Measurements from ENCODE around the gene NPW. TPM values are rescaled to one million over a fixed set of nuclear protein-coding genes. Genes with fewer than 3 reads are reported as not detected.

The NPW gene
- total and polyA plus RNA-seq, 7 donors, result 0.14 to 0.66 (median 0.43) TPM; not detected in 4

DNA sequence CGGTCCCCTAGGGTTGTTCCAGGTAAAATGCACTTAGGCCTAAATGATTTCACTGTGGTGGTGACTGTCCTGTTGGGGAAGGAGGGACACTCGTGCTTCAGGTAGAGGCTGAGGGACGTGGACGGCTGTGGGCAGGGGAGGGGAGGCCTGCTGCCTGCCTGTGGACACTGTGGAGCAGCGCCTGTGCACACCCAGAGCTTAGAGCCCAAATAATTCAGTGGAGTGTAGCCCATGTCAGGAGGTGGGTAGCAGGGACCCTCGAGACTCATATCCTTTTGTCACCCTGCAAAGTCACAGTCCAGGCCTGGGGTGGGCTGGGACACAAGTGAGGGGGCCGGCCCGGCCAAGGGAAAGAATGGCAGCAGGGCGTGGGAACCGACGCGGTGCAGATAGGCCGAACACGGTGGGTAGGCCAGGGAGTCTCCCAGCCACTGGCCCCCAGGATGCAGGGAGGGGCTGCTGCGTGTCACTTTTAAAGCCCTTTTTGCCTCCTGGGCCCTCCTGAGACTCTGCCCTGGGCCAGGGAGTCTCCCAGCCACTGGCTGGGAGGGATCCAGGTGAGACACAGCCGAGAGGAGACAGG, 6.4 kb downstream of the NPW start:
- Histone ChIP-seq H3K9me3 (no peaks in the 10 kb centered on the region), H3K4me3 (peak overlapping the region; percentile 64), H3K27ac (peak overlapping the region; percentile 70), H3K36me3 (ENCODE audit: insufficient read depth in 1 of 2, low read depth in 1 of 2) (peaks cover 0 to 5% of the 10 kb centered on the region in 2 donors), H3K4me1 (peaks cover 24% of the 10 kb centered on the region), H3K27me3 (ENCODE audit: insufficient read depth in 3 of 3, low read length in 2 of 3) (peaks cover 0 to 8% (median 3%) of the 10 kb centered on the region in 3 donors)
- DNase-seq (no peak), ATAC-seq (no peak)
- WGBS, 3 donors, result 74 to 91% (median 76%) methylated on average over 16 of the region's 16 CpGs
- intact Hi-C loops (cut with DNase I), result no loop called here
- TF ChIP-seq, protein P1, sequence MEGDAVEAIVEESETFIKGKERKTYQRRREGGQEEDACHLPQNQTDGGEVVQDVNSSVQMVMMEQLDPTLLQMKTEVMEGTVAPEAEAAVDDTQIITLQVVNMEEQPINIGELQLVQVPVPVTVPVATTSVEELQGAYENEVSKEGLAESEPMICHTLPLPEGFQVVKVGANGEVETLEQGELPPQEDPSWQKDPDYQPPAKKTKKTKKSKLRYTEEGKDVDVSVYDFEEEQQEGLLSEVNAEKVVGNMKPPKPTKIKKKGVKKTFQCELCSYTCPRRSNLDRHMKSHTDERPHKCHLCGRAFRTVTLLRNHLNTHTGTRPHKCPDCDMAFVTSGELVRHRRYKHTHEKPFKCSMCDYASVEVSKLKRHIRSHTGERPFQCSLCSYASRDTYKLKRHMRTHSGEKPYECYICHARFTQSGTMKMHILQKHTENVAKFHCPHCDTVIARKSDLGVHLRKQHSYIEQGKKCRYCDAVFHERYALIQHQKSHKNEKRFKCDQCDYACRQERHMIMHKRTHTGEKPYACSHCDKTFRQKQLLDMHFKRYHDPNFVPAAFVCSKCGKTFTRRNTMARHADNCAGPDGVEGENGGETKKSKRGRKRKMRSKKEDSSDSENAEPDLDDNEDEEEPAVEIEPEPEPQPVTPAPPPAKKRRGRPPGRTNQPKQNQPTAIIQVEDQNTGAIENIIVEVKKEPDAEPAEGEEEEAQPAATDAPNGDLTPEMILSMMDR (IDR thresholded peaks at IDR 0.05), result no peak

DNA sequence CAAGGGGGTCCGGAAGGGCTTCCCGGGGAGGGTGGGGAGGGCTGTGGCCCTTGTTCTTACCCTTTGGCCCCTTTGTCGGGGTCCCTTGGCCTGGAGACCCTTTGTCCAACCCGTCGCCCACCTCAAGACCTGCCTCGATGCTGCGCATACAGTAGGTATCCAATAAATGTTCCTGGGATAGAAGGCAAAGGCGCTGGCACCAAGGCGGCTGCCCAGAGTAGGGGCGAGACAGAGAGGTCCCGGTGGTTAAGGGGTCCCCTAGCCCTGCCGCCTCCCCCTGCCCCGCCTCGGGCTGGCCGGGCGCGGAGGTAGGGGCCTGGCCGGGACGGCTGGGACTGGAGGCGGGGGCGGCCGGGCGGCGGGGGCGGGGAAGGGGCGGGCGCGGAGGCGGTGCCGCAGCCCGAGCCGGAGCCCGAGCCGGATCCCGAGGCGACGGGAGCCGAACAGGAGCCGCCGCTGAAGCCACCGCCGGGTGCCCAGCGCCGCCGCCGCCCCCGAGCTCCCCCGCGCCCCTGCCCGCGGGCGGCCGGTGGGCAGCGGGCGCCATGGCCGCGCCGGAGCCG, 7.0 kb downstream of the NPW start, which contains the start of gene NHERF2:
Gene NHERF2, plus strand, starts transcription at position 442 of the 563 bp plus-strand sequence. Its CDS starts 104 bp downstream, at position 546.
- no peaks in the 10 kb centered on the region for H3K9me3 ChIP-seq
- H3K36me3 ChIP-seq (ENCODE audit: insufficient read depth in 1 of 2, low read depth in 1 of 2), result peaks cover 0 to 5% of the 10 kb centered on the region in 2 donors
- H3K27me3 ChIP-seq (ENCODE audit: insufficient read depth in 3 of 3, low read length in 2 of 3), result peaks cover 0 to 3% (median 2%) of the 10 kb centered on the region in 3 donors
- intact Hi-C loops (cut with DNase I), result loop anchor here in 1 of 2 donors (1.0 kb wide), 1 partner anchor 46 kb away; no protein-coding TSS in a partner anchor
- TF ChIP-seq, protein P1 (IDR thresholded peaks at IDR 0.05), result no peak
- 7 to 29% (median 11%) methylated on average over 10 to 59 of the region's 59 CpGs for WGBS, 3 donors
- peaks cover 24% of the 10 kb centered on the region for H3K4me1 ChIP-seq
- ATAC-seq (peak; percentile 10 to 38 (median 26)), DNase-seq (peak in 1 of 2 donors; percentile 66)
- H3K4me3 ChIP-seq, result peak within 1 kb of the TSS; percentile 78
- peak within 1 kb of the TSS; percentile 70 for H3K27ac ChIP-seq

DNA sequence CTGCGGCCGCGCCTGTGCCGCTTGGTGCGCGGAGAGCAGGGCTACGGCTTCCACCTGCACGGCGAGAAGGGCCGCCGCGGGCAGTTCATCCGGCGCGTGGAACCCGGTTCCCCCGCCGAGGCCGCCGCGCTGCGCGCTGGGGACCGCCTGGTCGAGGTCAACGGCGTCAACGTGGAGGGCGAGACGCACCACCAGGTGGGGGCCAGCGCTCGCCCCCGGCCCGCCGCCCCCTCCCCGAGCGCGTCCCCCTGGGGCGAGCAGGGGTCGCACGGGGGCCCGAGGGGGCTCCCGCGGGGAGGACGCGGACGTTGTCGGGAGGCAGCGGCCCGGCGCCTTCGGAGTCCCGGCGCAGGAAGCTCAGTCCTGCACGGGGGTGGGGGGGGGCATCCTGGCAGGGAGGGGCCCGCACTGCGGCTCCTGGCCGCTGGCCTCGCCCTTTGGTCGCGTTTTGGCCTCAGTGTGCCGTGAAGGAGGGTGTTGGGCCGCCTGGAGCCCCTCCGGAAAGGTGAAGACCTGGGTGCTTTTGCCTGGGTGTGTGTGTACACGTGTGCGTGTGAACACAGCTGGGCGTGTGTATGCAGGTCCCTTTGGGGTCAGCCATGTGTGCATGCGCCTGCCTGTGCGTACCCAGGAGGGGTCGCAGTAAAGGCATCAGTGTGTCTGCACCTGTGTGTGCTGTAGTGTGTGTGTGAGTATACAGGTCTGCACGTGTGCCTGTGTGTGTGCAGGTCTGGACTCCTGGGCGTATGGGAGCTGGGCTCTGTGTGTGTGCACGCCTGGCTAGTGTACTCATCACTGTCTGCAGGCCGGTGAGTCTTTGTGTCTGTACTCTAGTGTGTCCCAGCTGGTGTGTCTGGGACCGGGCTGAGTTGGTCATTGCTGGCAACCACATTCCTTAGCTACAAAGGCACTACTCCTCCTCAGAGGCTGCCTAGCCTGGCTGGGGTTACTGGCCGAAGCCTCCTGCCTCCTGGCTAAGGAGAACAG, 7.7 kb downstream of the NPW start:
- 7 to 18% (median 8%) methylated on average over 39 to 76 of the region's 76 CpGs for WGBS, 3 donors
- Histone ChIP-seq H3K27me3 (ENCODE audit: insufficient read depth in 3 of 3, low read length in 2 of 3) (no peaks in the 10 kb centered on the region), H3K27ac (peak overlapping the region; percentile 67), H3K4me3 (peak overlapping the region; percentile 78), H3K9me3 (no peaks in the 10 kb centered on the region), H3K36me3 (ENCODE audit: insufficient read depth in 1 of 2, low read depth in 1 of 2) (peaks cover 0 to 5% of the 10 kb centered on the region in 2 donors), H3K4me1 (peaks cover 24% of the 10 kb centered on the region)
- TF ChIP-seq, protein P1 (IDR thresholded peaks at IDR 0.05), result no peak
- DNase-seq (no peak), ATAC-seq (no peak)
- intact Hi-C loops (cut with DNase I), result loop anchor here in 1 of 2 donors (1.0 kb wide), 1 partner anchor 45 kb away; no protein-coding TSS in a partner anchor

DNA sequence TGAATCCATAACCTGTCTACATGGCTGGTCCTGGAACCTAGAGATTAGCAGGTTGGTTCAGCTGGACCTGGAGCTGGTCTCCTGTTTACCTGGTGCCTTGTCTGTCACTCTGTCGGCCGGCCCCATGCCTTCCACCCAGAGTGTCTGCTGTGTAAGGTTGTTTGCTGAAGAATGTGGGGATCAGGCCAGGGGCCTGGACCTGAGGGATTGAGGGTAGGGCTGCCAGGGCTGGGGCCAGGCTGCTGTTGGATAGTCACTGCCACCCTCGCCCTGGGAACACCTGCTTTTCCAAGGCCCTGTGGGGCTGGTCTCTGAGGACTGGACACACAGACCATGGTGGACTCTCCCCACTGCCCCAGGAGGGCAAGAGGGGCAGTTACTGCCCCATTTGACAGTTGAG, 8.6 kb downstream of the NPW start:
- intact Hi-C loops (cut with DNase I), result no loop called here
- TF ChIP-seq, protein P1 (IDR thresholded peaks at IDR 0.05), result no peak
- H3K9me3 ChIP-seq, result no peaks in the 10 kb centered on the region
- no peak overlapping the region for H3K27ac ChIP-seq
- no peaks in the 10 kb centered on the region for H3K27me3 ChIP-seq (ENCODE audit: insufficient read depth in 3 of 3, low read length in 2 of 3)
- peak overlapping the region; percentile 78 for H3K4me3 ChIP-seq
- H3K36me3 ChIP-seq (ENCODE audit: insufficient read depth in 1 of 2, low read depth in 1 of 2), result peaks cover 0 to 5% of the 10 kb centered on the region in 2 donors
- H3K4me1 ChIP-seq, result peaks cover 21% of the 10 kb centered on the region
- no peak for DNase-seq
- no peak for ATAC-seq
- WGBS, 3 donors, result 62 to 71% (median 66%) methylated on average over 3 of the region's 3 CpGs
